Renal cortical epithelial cell (primary cell): ENCODE measurements around the gene KRT7. TPM values are rescaled to one million over a fixed set of nuclear protein-coding genes. Genes with fewer than 3 reads are reported as not detected.

Experiments
- DNase-seq: peaks from one replicate; pipeline ENCODE4 v3.0.0-alpha.2; 2011; ENCODE audit warnings: low read depth
- total RNA-seq: library from RNA; depleted of rRNA; stranded (reverse); fragments of >200 nt; gene quantifications from 2 replicates; pipeline ENCODE4 v1.2.3, GENCODE V29; 2014

Gene KRT7
- total RNA-seq, 1 donor from 2014 or later: 124 TPM

DNA sequence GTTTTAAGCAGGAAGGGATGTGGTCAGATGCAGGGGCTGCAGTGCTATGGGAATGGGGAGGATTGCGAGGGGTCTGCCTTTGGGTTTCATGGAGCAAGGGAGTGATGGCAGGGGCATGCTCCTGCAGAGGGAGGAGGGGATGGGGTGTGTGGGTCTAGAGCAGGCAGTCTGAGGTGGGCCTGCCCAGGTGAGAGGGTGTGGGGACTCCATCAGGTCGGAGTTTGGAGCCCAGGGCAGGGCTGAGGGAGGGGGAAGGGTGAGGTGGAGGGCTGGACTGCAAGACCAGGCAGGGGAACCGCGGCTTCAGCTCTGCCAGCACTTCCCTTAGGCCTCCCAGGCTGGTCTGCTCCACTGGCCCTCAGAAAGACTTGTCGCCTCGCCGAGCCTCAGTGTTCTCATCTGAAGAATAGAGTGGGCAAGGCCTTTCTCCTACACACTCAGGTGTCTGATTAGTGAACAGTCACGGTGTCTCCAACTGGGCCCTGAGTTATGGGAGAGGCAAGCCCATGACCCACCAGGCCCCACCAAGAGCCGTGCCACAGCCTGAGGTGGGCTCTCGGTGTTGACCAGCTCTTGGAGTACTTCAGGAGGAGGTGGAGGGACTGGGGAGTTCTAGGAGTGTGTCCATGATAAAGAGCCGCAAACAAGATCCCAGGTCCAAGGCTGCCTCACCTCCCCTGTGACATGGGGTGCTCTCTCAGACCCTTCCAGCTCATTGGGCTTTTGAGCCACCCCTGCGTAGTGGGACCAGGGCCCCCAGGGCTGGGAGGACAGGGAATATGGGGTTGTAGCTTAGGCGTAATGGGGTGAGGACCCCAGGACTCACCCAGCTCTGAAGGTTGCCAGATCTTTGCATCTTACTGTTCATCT lies 21.1 kb upstream of the KRT7 start:
- no peak for DNase-seq

DNA sequence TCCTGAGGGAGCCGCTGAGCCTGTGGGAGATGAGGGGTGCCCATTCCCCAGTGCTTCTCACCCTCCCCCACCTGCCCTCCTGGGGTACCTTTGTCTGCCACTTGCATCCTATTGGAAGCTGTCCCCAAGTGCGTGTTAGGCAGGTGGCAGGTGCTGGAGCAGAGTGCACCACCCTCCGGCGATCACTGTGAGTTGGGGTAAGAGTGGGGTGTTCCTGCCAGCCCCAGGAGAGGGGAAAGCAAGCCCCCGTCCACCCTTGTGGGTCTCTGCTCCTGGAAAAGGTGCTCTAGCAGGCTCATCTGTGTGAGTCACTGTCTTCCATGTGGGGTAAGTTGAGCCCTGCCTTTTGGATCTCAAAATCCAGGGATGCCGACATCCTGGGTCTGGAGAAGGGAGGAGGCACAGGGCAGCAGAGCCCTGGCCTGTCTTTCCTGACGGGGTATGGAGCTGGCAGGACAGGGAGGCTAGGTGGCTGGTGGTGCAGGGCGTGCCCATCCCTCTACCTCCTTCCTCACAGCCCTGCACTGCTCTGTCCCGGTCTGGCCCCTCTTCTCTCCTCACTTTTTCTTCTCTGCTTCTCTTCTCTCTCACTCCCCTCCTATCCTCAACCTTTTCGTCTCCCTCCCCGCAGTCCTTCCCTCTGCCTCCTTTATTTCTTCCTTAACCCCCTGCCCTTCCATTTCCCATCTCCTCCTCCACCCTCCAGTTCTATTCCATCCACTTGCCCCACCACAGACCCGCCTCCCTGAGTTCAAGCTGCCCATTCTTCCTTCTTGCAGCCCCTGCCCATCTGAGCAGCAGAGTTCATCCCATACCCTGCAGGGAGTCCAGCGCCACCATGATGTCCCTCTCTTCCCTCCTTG lies 20.1 kb upstream of the KRT7 start:
- DNase-seq: no peak

- DNase-seq: peak; percentile 78
These were observed 19.3 kb upstream of the KRT7 start for GRCh38 chr12:52213564-52214420.

GRCh38 chr12:52214421-52214802 lies 18.6 kb upstream of the KRT7 start:
- DNase-seq: no peak

- DNase-seq: peak; percentile 82
These were observed 17.4 kb upstream of the KRT7 start for GRCh38 chr12:52215587-52216031.

GRCh38 chr12:52216100-52216499 lies 16.9 kb upstream of the KRT7 start:
- no peak for DNase-seq

DNA sequence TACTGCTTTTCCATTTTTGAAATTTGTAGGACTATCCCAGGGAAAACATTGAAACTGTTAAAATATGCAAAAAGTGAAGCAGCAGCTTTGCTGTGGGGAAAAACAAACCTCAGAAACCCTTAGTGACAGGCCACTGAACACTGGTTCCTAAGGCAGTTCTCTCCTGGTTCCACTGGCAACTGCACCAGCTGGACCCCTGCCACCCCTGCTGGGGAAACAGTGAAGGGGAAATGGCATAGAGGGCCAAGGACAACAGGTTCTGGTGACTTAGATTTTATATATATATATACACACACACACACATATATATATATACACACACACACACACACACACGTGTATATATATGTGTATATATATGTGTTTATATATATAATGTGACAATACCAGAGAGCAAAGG lies 16.2 kb upstream of the KRT7 start:
- DNase-seq: peak; percentile 38

- DNase-seq: peak; percentile 70
These were observed 15.8 kb upstream of the KRT7 start for GRCh38 chr12:52217223-52217622.

GRCh38 chr12:52218001-52218400 lies 15.0 kb upstream of the KRT7 start:
- DNase-seq: no peak

DNA sequence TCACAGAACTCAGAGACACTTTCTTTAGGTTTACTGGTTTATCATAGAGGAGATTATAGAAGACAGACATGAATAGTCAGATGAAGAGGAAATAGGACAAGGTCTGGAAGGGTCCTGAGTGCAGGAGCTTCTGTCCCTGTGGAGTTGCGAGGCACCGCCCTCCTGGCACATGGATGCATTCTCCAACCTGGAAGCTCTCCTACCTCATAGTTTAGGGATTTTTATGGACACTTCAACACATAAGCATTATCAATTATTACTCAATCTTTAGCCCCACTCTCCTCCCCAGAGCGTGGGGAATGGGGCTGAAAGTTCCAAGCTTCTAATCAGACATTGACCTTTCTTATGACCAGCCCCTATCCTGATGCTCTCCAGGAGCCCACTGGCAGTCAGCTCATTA lies 12.6 kb upstream of the KRT7 start:
- no peak for DNase-seq

DNA sequence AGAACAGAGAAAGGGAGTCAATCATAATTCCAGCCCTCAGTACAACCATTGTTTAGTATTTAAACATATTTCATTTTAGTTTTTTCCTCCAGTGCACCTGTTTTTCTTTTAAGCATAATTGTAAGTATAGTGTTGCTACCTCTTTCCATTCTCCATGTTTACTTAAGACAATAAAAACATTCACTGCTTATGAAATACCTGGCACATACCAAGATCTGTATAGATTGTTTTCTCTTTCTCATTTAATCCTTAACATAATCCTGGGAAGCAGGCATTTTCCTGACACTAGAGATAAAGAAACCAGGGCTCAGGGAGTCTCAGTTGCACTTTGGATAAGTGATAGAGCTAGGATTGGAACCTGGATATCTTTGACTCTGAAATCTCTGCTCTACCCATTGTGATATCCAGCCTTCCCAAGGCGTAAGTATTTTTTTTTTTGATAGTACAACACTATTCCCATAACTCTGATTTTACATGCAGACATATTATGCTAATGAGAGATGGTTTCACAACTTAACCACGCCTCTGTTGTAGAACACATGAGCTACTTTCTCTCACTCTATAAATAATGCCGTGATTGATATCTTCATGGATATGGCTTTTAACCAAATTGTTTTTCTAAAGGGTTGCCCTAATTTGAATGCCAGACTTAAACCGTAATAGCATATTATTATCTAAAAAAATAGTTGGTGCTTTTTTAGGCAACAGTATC lies 11.8 kb upstream of the KRT7 start:
- no peak for DNase-seq

GRCh38 chr12:52221912-52222457 lies 11.1 kb upstream of the KRT7 start:
- DNase-seq: peak; percentile 64

GRCh38 chr12:52222692-52223091 lies 10.4 kb upstream of the KRT7 start:
- DNase-seq: no peak

DNA sequence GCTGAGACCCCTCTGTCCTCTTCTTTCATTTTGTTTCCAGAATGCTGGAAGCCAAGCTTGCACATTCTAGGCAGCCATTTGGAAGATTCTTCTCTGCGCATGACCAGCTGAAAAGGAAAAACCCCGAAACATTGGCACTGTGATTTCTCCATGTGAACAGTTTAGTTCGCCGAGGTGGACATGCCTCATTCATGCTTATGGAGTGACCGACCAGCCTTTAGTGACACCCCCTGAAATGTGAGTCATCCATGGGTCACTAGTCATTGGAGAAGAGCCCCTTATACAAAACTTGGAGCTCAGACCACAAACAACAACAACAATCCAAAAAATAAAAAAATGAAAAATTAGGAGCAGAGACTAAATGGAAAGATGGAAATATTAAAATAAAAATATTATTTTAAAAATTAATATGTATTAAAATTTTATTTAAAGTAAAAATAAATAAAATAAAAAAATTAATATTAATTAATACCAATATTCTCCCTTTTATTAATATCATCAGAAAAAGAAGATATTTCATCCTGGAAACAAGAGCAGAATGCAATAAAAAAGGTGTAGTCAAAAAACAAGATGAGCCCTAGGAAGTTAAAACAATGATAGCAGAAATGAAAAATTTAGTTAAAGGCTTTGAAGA lies 9.5 kb upstream of the KRT7 start:
- DNase-seq: no peak

DNA sequence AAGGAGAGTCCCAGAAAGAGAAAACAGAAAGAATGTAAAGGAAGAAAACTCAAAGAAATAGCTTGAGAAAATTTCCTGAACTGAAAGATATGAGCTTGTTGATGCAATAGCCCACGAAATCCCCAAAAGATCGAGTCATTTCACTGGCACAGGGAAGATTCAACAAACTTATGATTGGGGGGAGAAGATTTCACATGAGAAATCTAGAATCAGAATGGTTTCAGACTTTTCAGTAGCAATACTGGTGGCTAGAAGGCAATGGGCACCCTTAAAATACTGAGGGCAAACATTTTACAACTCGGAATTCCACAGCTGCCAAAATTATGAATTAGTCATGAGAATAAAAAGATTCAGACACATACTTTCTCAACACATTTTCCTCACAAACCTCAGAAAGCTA lies 8.9 kb upstream of the KRT7 start:
- DNase-seq: no peak

- DNase-seq: no peak
These were observed 7.3 kb upstream of the KRT7 start for GRCh38 chr12:52225752-52226151.

- no peak for DNase-seq
These were observed 6.6 kb upstream of the KRT7 start for GRCh38 chr12:52226446-52226845.

DNA sequence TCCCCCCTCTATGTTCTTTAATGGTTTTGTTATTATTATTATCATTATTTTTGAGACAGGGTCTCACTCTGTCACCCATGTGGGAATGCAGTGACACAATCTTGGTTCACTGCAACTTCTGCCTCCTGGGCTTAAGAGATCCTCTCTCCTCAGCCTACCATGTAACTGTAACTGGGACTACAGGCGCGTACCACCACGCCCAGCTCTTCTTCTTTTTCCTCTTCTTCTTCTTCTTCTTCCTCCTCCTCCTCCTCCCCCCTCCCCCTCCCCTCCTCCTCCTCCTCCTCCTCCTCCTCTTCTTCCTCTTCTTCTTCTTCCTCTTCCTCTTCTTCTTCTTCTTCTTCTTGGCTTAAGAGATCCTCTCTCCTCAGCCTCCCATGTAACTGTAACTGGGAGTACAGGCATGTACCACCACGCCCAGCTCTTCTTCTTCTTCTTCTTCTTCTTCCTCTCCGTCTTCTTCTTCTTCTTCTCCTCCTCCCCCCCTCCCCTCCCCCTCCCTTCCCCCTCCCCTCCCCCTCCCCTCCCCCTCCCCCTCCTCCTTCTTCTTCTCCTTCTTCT lies 5.4 kb upstream of the KRT7 start:
- no peak for DNase-seq

DNA sequence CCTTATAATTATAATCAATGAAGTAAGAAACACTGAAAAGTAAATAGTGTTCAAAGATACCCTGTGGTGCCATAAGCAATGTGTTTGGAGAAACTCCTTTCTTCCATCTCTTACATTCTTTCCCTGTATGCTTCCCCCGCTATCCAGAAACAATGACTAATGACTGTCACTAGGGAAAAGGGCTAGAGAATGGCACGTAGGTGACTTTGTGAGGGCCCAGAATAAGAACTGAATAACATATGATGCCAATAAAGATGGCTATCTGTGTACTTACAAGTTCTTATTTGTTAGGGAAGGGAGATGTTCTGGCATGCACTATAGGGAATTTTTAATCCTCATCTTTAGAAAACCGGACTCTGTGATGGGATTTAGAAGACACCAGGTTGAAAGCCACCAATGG lies 4.7 kb upstream of the KRT7 start:
- no peak for DNase-seq

GRCh38 chr12:52228931-52229330 lies 4.1 kb upstream of the KRT7 start:
- DNase-seq: no peak
